H1 (cell line): ENCODE results near the gene PNLDC1. TPM values are rescaled to one million over a fixed set of nuclear protein-coding genes. Genes with fewer than 3 reads are reported as not detected.

Source experiments
- RFX5 ChIP-seq: IDR thresholded peaks from 2 replicates; pipeline ENCODE4 v1.6.1; 2011; ENCODE audit warnings: low read depth, low read length, improper control_type of control experiment, borderline replicate concordance
- polyA plus RNA-seq, 7 experiments: library from polyadenylated mRNA; depleted of rRNA in 3 of 7; stranded (reverse) in 5 of 7; unstranded in 2 of 7; fragments of >200 nt in 5 of 7; fragments of 200-250 nt in 2 of 7; gene quantifications; 1 replicate in 5 of 7; 2 replicates in 1 of 7; 4 replicates in 1 of 7; pipeline versions ENCODE4 v1.2.1 to v1.2.3, GENCODE V29; 2011 to 2013; ENCODE audit warnings: missing spikeins in 2 of 7, mixed read lengths in 2 of 7
- total RNA-seq: library from RNA; stranded (reverse); fragmentation: NEBNext Ultra II Directional; extraction: Animal tissue kit (Norgen Biotek cat#: 25700); gene quantifications from 2 replicates; pipeline ENCODE4 v1.2.1, GENCODE V29; 2021

The PNLDC1 gene
- total and polyA plus RNA-seq, 2 of the 8 experiments (the other 6 are each of a cell fraction or from before 2014, with no cell fraction given): 0.15 to 0.34 TPM

GRCh38 chr6:159789377-159790148 is 10.5 kb upstream of the PNLDC1 start, which contains the start of gene TCP1 (continued):
- no peak for TF ChIP-seq RFX5
- TF ChIP-seq, all 59 proteins: peak for 18
